Body of pancreas (tissue), 4 donors: Measurements from ENCODE around the gene RNF186. TPM values are rescaled to one million over a fixed set of nuclear protein-coding genes. Genes with fewer than 3 reads are reported as not detected.

Source experiments
- ATAC-seq: fragments of 150-250 bp; one replicate; pipeline ENCODE4 v1.9.1; 2016
- DNase-seq, 4 donors: peaks; one replicate each; pipeline ENCODE4 v3.0.0-alpha.2; 2019
- H3K27ac ChIP-seq, 4 donors: fragments of 200-600 bp; sonication (generic); 1 replicate in 3 of 4; 2 replicates in 1 of 4; pipeline versions ENCODE4 v1.5.1 to v1.6.1; 2016 to 2019; ENCODE audit warnings: mild to moderate bottlenecking in 1 of 4, mixed read lengths in 1 of 4, moderate library complexity in 1 of 4
- H3K27me3 ChIP-seq, 2 donors: fragments of 200-600 bp; sonication (generic); one replicate each; pipeline ENCODE4 v1.6.0; 2016; ENCODE audit warnings: mild to moderate bottlenecking in 1 of 2
- H3K36me3 ChIP-seq, 2 donors: fragments of 200-600 bp; sonication (generic); replicated peaks in 1 of 2; 2 replicates each; pipeline ENCODE4 v1.5.1; 2016; ENCODE audit warnings: low read depth in 2 of 2; ENCODE audit not compliant: insufficient read depth in 1 of 2
- H3K4me1 ChIP-seq: fragments of 200-600 bp; sonication (generic); one replicate; pipeline ENCODE4 v1.6.0; 2016
- H3K4me3 ChIP-seq, 2 donors: fragments of 200-600 bp; sonication (generic); 1 replicate in 1 of 2; 2 replicates in 1 of 2; pipeline ENCODE4 v1.5.1; 2016 to 2019
- H3K9me3 ChIP-seq, 3 donors: fragments of 200-600 bp; sonication (generic); 1 replicate in 2 of 3; 2 replicates in 1 of 3; pipeline ENCODE4 v1.5.1; 2016
- POLR2A ChIP-seq, 3 donors: fragments of 450-650 bp; IDR thresholded peaks; one replicate each; pipeline ENCODE4 v1.6.1; 2016; ENCODE audit warnings: antibody characterized with exemption in 3 of 3, mild to moderate bottlenecking in 2 of 3
- WGBS, 2 donors: methylation state at CpG; one replicate each; pipeline ENCODE4 v1.1.5; 2017; 5-methylcytosine and 5-hydroxymethylcytosine counted together
- intact Hi-C: fragments of 100-400 bp; cut with DNase I; formaldehyde crosslinking; loops from one replicate; pipeline ENCODE4 v1.15.1; 2023
- total RNA-seq, 2 donors: library from RNA; depleted of rRNA; stranded (reverse); fragments of >200 nt; gene quantifications; one replicate each; pipeline ENCODE4 v1.1.0, GENCODE V29; 2016
- TF ChIP-seq, protein P1 (sequence below), 7 experiments: fragments of 450-650 bp in 4 of 7; fragments of 200-600 bp in 3 of 7; sonication (generic) in 3 of 7; IDR thresholded peaks; one replicate each; pipeline ENCODE4 v1.5.1; 2016 to 2019; ENCODE audit warnings: antibody characterized with exemption in 7 of 7

Gene RNF186
- total RNA-seq, 2 donors from 2014 or later: 9.2 to 32.9 TPM

DNA sequence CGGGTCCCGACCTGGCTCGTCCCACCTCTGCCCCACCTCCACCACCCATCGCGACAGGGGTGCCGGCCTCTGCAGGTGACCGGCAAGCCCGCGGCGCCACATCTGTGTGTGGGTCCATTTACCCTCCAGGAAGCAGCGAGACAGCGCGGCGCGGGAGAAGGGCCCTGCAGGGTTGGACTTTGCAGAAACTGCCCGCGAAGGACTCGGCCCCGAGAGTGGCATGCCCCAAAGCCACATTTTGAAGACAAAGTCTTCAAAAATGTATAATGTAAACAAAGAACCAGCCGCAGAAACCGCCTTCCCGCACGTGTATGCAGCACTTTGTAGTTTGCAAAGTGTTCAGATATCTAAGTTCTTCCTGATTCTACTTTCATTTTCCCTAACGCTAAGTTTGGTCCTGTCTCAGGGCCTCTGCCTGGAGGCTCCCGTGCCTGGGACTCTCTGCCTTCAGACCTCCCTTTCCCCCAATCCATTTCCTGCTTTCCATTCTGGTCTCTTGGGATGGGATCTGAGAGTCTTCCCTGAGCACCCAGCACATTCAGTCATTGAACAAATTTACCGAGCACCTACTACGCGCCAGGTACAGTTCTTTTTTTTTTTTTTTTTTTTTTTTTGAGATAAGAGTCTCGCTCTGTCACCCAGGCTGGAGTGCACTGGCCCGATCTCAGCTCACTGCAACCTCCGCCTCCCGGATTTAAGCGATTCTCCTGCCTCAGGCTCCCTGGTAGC is 14.8 kb downstream of the RNF186 start:
- peak in 2 of 3 donors; percentile 35 to 40 for TF ChIP-seq POLR2A (IDR thresholded peaks at IDR 0.05)
- TF ChIP-seq, protein P1, sequence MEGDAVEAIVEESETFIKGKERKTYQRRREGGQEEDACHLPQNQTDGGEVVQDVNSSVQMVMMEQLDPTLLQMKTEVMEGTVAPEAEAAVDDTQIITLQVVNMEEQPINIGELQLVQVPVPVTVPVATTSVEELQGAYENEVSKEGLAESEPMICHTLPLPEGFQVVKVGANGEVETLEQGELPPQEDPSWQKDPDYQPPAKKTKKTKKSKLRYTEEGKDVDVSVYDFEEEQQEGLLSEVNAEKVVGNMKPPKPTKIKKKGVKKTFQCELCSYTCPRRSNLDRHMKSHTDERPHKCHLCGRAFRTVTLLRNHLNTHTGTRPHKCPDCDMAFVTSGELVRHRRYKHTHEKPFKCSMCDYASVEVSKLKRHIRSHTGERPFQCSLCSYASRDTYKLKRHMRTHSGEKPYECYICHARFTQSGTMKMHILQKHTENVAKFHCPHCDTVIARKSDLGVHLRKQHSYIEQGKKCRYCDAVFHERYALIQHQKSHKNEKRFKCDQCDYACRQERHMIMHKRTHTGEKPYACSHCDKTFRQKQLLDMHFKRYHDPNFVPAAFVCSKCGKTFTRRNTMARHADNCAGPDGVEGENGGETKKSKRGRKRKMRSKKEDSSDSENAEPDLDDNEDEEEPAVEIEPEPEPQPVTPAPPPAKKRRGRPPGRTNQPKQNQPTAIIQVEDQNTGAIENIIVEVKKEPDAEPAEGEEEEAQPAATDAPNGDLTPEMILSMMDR (IDR thresholded peaks at IDR 0.05): no peak
- intact Hi-C loops: no loop called here

DNA sequence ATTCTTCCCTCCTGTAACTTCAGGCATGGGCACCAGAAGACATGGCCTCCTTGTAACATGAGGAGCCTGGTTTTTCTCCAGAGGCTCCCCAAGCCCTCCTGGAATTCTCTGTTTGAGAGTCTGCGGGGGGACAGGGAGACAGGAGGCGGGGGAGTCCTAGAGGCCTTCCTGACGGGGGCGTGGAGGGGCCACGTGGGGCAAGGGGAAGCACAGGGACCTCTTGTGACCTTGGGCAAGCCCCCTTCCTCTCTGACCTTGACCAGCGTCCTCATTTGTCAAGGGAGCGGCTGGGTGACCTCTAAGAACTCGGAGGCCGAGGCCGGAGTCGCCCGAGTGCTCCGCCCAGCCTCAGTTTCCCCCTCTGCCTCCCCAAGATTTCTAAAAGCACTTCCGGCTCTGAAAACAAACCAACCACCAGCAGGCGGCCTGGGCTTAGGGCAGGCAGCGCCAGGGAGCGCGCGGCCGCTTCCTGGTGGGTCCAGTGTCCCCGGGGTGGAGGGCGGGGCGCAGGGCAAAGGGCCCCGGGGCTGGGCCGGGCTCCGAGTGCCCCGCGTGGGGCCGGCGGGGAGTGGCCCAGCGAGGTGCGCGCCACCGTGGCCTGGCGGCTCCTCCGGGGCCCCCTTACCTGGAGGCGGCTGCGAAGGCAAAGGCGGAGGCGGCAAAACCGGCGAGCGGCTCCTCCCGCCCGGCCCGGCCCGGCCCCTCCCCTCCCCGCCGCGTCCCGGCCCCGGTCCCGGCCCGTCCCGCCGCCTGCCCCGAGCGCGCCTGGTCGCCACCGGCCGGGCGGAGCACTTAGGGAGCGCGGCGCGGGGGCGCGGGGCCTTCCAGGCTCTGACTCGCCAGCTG is 15.6 kb downstream of the RNF186 start, which contains the start of gene TMCO4:
Gene TMCO4, minus strand, starts transcription at position 687 of the 846 bp plus-strand sequence. CDS start 19,158 bp downstream, outside the sequence.
- DNase-seq (peak; percentile 77 to 85 (median 79)), ATAC-seq (peak; percentile 89)
- Histone ChIP-seq H3K9me3 (no peaks in the 10 kb centered on the region), H3K27me3 (no peaks in the 10 kb centered on the region), H3K36me3 (no peaks in the 10 kb centered on the region), H3K4me1 (peaks cover 23% of the 10 kb centered on the region), H3K27ac (peak within 1 kb of the TSS; percentile 70 to 95 (median 90)), H3K4me3 (peak within 1 kb of the TSS; percentile 32 to 70)
- TF ChIP-seq POLR2A (IDR thresholded peaks at IDR 0.05): peak; percentile 33 to 55 (median 49)
- TF ChIP-seq, protein P1 (IDR thresholded peaks at IDR 0.05): peak; percentile 13 to 73 (median 62)
- intact Hi-C loops: no loop called here
- 1 to 11% methylated on average over 9 to 60 of the region's 70 CpGs for WGBS, 2 donors

More for the DNA sequence above, 14.8 kb downstream of the RNF186 start:
- no peaks in the 10 kb centered on the region for H3K27me3 ChIP-seq
- peak; percentile 58 to 66 (median 64) for DNase-seq
- peaks cover 23% of the 10 kb centered on the region for H3K4me1 ChIP-seq
- H3K36me3 ChIP-seq: no peaks in the 10 kb centered on the region
- no peaks in the 10 kb centered on the region for H3K9me3 ChIP-seq
- H3K27ac ChIP-seq: peak overlapping the region; percentile 70 to 95 (median 90)
- H3K4me3 ChIP-seq: peak overlapping the region; percentile 21 to 70
- peak; percentile 68 for ATAC-seq
- WGBS, 2 donors: 13% methylated on average over 20 to 33 of the region's 33 CpGs

DNA sequence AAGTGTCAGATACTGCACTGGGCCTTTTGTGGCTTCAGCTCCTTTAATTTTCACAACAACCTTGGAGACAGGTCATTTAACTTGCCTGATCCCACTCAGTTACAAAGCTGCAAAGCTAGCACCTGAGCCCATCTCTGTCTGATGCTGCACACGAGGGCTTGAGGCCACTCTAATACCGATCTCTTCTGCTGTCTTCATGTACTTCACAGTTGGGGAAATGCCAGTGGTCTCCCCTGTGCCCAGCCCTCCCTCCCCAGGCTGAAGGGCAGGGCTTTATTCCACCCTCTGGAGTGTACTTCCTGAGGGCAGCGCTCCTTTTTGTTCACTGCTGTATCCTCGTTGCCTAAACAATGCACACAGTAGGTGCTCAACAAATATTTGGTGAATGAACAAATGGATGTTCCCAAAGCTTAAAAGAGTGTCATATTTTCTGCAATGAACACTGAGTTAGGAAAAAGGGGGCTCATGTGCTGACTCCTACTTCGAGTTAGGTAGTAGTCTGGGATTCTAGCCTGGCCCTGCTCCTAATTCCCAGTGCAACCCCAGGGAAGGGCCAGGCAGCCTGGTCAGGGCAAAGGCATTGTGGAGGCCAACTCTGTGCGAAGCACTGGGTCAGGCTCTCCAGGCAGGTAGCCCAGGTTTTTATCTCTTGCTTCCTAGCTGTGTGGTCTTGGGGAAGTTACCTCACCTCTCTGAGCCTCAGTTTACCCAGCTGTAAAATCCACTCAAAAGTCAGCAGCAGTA is 16.4 kb downstream of the RNF186 start:
- Histone ChIP-seq H3K4me3 (peak overlapping the region in 1 of 2 donors; percentile 70), H3K4me1 (peaks cover 23% of the 10 kb centered on the region), H3K36me3 (no peaks in the 10 kb centered on the region), H3K27me3 (no peaks in the 10 kb centered on the region), H3K9me3 (no peaks in the 10 kb centered on the region), H3K27ac (peak overlapping the region; percentile 70 to 95 (median 90))
- no peak for TF ChIP-seq POLR2A (IDR thresholded peaks at IDR 0.05)
- TF ChIP-seq, protein P1 (IDR thresholded peaks at IDR 0.05): no peak
- DNase-seq (peak in 2 of 4 donors; percentile 8 to 19), ATAC-seq (no peak)
- intact Hi-C loops: no loop called here
- WGBS, 2 donors: 48 to 57% methylated on average over 5 to 6 of the region's 6 CpGs

DNA sequence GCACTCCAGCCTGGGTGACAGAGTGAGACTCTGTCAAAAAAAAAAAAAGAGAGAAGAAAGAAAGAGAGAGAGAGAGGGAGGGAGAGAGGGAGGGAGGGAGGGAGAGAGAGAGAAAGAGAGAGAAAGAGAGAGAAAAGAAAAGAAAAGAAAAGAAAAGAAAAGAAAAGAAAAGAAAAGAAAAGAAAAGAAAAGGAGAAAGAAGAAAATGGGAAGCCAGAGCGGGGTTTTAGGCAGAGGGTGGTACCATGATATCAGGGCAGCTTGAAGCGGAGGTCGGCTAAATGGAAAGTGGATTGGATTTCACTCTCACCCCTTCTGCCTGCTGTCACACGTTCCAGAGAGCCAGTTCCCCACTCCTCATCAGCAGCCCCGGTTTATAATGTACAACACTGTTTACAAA is 17.3 kb downstream of the RNF186 start:
- intact Hi-C loops: no loop called here
- Histone ChIP-seq H3K36me3 (no peaks in the 10 kb centered on the region), H3K4me1 (peaks cover 23% of the 10 kb centered on the region), H3K27me3 (no peaks in the 10 kb centered on the region), H3K4me3 (no peak overlapping the region), H3K9me3 (no peaks in the 10 kb centered on the region), H3K27ac (peak overlapping the region in 1 of 4 donors; percentile 95)
- DNase-seq (no peak), ATAC-seq (no peak)
- 76 to 80% methylated on average over 5 of the region's 5 CpGs for WGBS, 2 donors
- TF ChIP-seq, protein P1 (IDR thresholded peaks at IDR 0.05): no peak
- TF ChIP-seq POLR2A (IDR thresholded peaks at IDR 0.05): no peak
